ENCODE results near the gene GPM6B.

The GPM6B gene, protein sequence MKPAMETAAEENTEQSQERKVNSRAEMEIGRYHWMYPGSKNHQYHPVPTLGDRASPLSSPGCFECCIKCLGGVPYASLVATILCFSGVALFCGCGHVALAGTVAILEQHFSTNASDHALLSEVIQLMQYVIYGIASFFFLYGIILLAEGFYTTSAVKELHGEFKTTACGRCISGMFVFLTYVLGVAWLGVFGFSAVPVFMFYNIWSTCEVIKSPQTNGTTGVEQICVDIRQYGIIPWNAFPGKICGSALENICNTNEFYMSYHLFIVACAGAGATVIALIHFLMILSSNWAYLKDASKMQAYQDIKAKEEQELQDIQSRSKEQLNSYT

DNA sequence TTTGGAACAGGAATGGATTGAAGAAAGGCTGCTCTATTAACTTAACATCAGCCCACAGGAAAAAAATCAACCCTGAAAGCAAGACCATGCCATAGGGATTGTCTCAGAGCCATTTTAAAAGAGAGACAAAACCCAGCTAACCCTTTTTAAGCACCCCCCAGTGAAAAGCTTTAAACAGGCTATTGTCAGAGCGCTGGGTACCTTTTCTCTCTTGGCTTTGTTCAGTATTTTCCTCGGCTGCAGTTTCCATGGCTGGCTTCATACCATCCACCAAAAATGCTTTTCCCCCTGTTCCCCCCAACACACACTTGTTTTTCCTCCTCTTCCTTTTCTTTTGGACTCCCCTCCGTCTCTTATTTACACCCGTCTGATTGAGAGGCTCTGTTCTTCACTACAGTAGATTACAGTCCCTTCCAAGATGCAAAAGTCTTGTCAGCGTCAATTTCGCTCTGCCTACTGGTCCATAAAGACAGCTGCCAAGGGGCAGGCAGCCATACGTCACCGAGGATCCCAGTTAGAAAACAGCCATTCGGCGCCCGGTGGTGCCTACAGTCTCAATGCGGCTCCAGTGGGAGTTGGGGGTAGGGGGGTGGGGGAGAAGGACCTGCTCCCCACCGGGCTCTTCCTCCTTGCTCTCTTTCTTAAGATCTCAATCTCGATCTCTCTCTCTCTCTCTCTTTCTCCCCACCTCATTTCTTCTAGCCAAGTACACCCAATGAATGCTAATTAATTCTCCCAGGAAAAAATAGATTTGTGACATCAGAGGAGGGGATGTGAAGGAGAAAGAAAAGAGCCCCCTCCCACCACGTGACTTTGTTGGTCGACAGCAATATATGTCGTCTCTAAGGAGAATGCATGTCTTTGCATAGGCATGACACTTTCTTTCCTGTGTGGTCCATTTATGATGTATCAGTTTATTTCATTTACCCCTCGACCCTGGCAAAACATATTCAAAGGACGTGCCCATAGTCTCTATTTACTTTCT, at the start of gene GPM6B:
Gene GPM6B, minus strand, starts transcription at position 451 of the 985 bp plus-strand sequence. Its CDS starts 189 bp downstream, at position 262.
- DNase-seq = peak in 1 of 2 experiments; percentile 17

DNA sequence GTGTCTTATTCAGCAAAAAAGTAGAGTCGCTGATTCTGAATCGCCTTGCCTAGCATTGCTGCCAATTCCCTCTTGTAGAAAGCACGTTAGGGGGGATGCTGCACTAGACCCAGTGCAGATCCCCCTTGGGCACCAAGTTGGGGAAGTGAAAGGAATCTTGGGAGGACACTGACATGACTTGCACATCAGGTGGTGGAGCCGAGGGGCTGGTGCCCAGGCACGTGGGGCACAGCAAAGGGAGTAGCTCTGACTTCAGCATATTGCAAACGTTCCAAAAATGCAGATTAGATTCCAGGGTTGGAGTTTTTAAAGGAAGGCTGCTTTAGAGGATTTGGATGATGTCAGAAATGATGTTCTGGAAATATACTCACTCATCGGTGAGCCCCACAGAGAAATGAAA, 47.4 kb upstream of the GPM6B start:
- no peak for DNase-seq

DNA sequence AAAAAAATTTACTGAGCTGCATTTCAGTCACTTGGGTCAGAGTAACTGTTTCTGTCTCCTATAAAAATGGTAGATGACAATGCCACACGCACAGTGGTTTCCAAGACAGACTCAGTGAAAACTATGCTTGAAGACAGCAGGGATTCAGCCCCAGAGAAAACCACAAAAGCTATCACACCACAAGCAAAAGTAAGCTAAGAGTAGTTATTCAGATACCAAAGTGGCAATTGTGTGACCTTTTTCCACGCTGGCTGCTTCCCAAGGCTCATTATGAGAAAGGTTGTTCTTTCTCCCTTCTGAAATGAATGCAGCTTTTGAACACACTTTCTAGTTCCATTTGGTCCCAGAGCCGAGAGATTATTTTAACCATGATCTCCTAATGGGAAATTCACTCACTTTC, 46.4 kb upstream of the GPM6B start:
- no peak for DNase-seq

DNA sequence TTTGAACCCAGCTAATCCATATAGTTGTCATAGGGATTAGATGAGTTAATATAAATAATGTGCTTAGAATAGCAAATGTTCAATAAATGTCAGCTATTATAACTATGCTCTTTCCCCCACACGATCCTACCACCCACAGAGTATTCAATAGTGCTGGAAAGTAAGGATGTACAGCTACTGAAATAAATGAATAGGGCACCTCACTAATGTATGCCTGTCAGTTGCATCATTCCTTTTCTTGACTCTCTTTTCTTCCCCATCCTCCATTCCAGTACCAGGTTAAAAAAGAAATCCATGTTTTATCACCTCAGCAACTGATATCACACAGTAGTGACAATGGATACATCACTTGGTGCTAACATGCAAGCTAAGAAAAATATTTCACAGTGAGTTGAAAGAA, 42.8 kb upstream of the GPM6B start:
- no peak for DNase-seq

DNA sequence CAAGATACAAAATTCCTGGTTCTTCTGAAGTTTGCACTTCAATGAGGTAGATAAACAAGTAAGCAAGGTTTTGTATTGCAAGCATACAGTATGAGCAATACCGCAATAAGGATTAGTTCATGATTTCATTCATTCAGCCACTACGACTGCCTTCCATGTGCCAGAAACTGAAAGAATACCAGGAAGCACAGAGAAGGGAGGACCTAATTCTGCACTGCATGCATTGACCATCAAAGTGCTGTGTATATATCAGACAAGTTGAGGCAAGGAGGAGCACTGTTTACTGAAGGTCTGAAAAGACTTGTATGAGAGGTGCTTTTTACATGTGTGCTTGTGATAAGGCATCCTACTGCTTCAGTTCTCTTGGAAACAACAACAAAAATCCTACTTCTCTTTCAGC, 40.9 kb upstream of the GPM6B start:
- DNase-seq = no peak

DNA sequence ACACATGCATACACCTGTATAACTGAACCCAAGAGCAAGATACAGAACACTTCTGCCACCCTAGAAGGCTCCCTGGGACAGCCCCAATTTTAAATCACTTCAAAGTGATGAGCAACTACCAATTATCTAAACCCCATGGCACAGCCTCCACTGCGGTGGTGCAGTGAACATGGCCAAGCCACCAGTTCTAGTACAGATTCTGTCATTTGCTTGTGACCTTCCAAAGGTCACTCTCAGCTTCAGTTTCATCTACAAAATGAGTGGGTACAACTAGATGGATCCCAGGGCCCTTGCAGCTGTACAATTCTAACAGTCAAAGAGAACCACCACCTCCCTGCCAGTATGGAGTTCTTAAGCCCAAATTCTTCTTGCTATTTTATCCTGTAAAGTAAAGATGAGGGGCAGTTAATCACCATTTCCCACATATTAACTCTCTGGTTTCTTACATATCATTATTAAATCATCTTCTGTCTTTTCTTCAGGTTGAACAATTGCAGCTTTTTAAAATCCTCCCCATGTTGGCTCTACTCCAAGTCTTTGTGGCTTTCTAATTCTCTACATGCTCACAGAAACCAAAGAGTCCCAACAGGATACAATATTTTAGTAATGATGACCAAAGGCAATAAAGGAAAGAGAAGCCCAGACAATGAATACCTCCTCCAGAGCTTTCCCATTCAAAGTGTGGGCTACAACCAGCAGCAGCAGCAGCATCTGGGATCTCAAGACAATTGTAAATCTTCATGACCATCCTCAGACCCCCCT, 39.0 kb upstream of the GPM6B start:
- DNase-seq = no peak

DNA sequence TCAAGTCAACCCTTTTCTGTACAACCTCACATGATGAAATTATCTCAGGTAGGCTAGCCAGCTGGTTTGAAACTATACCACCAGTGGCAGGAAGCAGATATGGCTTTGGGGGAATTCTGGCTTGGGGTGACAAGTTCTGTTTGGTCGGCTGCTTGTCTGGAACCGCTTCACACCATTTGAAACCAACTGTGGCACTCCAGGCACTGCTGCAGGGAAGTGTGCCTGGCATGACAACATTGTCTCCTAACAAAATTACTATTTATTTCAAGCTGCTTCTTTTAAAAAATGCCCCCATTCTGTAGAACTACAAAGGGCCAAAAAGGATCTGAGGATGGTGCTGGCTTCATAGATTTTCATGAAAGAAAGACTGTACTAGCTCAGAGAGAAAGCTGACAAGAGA, 37.1 kb upstream of the GPM6B start:
- DNase-seq = no peak

DNA sequence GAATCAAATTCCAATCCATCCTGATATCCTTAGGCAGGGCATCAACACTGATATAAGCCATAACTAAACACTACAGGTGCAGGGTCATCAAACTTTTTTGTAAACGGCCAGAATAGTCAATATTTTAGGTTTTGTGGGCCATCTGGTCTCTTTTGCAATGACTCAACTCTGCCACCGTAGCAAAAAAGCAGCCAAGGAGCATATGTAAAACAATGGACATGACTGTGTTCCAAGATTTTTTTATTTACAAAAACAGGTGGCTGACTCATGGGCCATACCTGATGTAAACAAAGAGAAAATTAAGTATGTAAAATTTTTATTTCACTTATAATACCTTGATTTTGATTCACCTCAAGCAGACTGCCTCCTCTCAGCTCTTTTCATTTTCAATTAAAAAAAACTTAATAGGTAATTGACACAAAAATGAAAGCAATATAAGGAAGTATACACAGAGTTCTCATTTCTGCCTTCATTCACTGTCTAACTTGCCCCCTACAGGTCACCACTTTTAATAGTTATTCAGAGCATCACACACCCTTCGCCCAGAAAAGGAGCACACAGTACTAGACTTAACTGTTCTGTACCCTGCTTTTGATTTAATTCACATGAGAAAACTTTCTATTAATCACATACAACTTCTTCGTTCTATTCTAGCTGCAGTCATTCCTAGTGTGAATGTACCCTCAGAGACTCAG, 35.3 kb upstream of the GPM6B start:
- DNase-seq = no peak

DNA sequence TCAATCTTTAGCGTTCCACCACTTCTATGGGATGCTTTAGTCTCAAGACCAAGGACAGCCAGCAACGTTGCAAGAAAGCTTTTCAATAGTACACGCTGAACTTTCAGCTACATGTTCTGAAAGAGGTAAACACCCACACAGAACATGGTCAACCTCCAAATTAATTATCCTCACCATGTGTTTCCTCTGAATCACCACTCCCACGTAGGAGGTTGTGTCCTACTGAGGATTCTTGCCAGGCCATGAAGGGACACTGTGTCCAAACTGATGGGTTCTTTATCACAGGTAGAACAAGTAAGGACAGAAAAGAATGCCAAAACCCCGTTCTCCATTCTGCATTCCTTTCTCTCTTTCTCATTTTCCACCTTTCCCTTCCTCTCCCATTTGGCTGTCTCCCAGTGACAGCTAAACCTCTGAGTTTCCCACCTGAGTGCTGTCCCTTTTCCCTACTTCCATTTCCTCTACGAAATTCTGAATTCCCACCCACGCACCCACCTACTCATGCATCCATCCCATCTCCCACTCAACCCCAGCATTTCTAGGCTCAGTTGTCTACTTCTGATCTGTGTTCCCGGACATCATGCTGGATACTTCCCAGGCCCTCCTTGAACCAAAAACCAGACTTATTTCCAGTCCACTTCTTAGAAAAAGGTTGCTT, 29.0 kb upstream of the GPM6B start:
- no peak for DNase-seq

DNA sequence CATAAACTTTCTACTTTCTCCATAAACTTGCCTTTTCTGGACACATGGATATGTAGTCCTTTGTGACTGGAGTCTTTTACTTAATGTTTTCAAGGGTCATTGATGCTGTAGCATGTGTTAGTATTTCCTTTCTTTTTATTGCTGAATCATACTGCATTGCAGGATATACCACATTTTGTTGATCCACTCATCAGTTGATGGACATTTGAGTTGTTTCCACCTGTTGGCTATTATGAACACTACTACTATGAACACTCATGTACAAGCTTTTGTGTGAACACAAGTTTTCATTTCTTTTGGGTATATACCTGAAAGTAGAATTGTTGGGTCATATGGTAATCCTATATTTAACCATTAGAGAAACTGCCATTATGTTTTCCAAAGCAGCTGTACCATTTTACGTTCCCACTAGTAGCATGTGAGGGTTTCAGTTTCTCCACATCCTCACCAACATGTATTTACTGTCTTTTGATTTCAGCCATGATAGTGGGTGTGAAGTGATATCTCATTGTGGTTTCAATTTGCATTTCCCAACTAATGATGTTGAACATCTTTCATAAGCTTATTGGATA, 26.3 kb upstream of the GPM6B start:
- DNase-seq = no peak

DNA sequence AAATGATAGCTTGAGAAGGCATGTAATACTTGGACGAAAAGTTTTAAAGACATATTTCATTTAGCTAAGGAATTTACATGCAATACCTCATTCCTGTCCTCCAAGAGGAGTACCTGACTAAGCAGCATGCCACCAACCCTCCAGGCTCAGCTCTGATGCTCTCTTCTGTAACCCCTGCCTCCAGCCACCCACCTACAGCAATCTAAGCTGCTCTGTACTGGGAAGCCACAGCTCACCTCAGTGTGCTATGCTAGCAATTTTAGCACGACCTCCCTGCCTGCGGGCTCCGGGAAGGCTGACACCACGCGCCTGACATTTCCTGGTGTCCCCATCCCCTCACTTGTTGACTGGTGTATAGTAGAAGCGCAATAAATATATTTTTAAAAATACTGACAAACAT, 23.2 kb upstream of the GPM6B start:
- DNase-seq = no peak

DNA sequence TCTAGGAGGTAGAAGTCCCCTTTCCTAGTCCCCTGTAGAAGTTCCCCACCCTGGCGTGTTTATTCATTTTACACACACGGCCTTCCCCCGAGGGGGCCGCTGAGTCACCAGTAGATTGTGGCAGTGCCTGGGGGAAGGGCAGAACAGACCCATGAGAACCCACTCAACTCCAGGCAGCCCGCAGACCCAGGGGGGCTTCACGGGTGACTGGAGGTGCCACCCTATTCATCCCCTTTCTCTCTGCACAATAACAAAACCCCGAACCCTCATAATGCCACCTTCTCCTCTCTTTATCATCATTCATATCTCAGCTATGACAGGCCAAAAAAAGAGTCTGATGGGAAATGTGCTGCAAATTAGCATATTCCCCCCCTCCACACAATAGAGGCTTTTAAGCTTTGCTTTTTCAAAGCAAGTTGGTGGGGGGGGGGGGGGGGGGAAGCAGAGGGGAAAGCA, 20.4 kb upstream of the GPM6B start:
- DNase-seq = no peak

DNA sequence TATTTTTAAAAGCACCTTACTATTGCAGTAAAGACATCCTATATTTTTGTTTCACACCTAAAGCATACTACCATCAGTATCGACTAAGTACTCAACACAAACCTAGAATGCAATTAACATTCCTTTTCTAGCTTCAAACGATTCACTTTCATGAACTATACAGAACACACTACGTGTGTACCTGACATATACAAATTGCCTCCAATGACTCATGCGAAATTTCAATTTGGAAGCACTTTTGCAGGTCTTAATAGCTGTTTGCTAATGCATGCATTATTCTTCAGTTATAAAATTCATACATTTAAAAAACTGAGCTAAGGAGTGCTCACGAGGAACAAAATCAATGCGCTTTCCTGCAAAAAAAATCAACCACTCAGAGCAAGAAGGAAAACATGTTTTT, 19.7 kb upstream of the GPM6B start:
- DNase-seq = no peak

DNA sequence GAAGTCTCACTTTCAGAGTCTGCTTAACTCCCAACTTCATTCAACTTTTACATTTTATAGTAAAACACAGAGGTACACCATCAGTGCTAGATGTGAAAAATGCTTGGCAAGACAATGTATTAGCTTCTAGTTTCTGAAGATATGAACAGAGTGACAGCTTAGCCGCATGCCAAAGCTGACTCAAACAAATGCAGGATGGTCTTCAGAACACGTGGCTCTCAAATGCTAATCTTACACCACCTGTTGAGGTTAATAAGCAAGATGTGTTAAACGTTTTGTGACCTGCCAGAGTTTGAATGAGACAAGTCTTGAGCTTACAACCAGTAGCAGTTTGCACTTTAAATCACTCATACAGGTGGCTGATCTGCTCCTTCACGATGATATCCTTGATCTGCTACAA, 18.9 kb upstream of the GPM6B start:
- DNase-seq = no peak

DNA sequence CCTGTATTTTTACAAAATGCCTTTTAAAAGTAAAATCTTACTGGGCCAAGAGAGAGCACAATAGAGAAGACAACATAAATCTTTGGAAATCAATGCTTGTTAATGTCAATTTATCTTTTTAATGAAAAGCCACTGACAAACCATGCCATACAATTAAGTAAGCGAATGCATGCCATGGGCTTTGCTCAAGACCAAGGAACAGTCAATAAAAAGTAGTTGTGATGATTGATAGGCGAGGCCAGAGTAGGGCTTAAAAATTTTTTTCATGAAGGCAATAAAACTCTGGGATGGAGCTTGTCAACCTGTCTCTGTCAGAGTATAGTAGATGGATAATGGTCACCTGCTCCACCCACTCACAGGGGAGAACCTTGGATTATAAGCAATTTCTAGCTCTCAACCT, 17.5 kb upstream of the GPM6B start:
- DNase-seq = no peak

DNA sequence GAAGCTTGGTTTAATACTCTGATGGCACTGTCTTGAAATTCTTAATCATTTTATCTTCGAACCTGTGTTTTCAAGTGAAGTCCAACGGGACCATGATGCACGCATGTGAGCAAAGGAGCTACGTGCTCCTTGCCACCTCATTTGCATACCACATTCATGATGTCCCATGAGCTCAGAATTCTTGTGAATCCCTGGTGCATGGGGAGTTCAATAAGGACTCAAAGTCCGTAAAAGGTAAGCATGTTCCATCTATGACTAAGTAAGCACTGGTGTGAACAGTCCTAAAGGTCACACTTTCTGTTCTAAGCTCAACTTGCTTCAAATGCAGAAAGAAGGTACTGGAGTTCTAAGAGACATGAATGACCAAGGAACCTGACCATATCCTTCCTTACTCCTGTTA, 13.1 kb upstream of the GPM6B start:
- DNase-seq = no peak

DNA sequence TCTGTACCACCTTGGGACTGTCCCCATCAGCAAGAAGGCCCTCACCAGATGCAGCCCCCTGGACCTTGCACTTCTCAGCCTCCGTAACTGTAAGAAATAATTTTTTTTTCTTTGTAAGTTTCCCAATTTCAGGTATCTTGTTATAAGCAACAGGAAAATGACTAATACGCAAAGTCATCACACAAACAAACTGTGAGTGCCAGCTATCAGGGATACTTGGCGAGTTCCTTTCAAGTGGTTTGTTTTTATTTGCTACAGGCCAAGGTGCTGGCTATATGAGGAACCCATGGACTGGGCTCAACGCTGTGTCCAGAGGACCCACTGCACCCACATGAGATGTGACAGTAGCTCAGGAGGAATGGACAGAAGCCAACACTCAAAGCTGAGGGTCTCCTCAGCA, 11.5 kb upstream of the GPM6B start:
- DNase-seq = no peak

DNA sequence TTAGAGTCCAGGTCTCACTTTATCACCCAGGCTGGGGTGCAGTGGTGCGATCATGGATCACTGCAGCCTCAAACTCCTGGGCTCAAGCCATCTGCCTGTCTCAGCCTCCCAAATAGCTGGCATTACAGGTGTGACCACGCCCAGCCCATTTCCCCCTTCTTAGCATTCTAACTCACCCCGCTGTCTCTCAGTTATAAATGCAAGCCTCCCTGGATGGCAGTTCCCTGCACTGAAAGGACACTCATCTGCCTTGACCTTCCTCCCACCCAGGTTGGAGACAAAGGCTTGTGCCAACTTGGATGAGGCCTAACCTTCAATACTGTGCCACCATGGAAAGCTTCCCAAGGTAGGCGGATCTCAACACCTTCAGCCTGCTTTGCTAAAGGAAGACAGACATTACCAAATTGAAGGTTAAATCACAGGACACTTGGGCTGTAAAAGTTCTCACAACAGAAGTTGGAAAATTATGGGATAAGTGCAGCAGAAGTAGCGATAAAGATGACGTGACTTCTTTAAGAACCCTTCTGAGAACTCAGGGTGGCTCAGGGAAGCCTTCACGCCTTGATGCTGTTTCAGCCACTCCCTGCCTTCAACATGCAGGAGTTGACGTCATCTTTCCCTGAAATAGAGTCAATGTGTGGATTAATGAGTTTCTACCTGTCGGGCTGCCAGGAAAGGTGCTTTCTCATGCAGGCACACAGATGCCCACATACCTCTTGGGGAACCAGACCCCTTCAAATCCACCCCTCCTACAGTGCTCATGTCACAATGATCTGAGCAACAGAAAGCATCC, 10.6 kb upstream of the GPM6B start:
- DNase-seq = no peak

DNA sequence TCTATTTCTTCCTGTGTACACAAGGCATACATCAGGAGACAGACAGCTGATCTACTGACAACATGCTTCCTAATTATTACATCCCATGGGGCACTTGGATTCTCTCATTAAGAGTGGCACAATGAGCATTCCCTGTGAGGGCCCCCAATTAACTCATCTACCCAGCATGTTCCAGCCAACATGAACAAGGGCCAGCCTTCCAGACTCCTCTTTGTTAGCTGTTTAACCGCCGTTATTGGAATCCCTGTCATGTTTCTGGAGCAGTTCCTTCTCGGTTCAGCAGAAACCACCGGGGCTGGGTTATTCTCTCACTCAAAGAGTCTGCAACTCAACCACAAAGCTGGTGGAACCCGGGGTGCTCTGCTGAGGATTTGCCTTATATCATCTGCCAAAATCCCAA, 9.9 kb upstream of the GPM6B start:
- DNase-seq = no peak

DNA sequence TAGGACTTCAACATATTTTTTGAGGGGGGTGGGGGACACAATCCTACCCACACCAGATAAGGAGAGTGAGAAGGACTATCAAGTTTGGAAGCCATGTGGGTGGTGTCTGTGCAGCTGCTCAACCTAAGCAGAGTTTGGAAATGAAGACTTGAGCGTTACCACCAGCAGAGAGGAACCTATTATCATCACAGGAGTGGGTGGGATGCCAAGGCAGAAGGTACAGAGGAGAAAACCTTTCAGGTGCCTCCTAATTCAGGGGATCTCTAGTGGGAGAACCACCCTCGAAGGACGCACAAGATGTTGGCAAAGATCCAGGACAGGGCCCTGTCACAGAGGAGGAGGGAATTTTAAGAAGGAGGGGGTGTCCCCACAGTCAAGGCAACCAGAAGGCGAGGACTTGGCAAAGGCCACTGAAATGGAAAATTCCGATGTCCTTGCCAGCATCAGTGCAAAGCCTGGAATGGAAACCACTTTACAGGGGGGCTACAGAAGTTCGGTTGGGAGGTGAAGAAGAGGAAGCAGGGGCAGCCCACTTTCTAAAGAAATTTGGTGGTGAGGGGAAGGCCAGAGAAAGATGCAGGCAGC, 8.4 kb upstream of the GPM6B start:
- no peak for DNase-seq

Measured in cerebellar nuclear complex (tissue), 1 donor.